Fibroblast of skin of left quadriceps (primary cell): Measurements from ENCODE around the gene CELF2.

ENCODE experiments used
- DNase-seq, 2 experiments: peaks; one replicate each; pipeline ENCODE4 v3.0.0-alpha.2; 2013; ENCODE audit warnings: low read depth in 2 of 2

Gene CELF2

DNA sequence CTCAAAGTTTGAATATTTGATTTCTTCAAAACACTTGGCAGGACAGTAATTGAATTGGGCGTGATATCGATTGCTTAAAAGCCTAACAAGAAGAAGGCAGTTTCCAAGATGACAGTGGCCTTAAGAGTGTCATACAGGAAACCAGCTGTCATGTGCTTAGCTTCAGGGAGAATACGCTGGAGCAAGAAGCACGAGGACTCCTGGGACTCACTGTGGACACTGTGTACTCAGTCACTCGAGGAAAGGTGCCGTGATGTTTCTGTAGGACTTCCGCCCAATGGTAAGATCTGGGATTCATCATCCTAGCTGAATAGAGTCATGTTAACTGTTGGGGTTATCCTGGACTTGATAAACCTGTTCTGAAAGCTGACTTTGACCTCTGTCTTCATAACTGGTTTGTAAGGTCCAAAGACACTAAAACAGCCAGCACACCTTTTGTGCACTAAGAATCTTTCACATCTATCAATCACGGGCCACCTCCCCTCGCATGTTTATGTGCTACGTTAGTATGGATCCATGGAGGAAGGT lies 113.5 kb downstream of the CELF2 start:
- DNase-seq: no peak

DNA sequence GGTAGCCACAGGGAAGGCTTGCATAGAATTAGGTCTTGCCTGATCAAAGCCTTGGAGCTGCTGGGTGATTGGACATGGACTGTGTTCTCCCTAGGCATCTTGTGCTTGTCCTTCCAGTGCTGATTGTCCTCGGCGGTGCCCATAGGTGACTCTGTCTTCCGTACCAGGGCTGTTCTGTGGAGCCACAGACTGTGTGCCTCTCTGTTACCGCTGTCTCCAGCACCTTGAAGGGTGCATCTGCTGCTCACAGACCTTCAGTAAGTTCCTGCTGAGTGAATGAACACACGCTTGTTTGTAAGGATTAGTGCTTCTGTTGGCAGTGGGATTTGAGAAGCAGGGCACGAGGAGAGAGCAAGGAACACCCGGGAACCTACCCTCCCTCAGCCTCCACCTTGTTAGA lies 116.7 kb downstream of the CELF2 start:
- DNase-seq: no peak

DNA sequence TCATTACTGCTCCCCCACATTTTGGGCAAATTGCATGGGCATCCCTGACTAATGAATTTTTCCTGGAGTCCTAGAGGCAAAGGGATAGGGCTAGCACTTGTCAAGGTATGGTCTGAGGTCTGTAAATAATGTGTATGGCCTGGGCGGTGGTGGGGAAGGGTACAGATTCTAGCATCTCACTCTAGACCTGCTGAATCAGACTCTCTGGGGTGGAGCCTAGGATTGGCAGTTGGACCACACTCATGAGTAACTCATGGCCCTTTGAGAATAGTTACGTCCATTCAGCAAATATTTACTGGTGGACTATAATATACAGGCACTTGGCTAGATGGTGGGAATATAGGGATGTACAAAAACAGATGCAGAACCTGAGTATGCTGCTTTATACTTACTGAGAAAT lies 118.0 kb downstream of the CELF2 start:
- DNase-seq: no peak

DNA sequence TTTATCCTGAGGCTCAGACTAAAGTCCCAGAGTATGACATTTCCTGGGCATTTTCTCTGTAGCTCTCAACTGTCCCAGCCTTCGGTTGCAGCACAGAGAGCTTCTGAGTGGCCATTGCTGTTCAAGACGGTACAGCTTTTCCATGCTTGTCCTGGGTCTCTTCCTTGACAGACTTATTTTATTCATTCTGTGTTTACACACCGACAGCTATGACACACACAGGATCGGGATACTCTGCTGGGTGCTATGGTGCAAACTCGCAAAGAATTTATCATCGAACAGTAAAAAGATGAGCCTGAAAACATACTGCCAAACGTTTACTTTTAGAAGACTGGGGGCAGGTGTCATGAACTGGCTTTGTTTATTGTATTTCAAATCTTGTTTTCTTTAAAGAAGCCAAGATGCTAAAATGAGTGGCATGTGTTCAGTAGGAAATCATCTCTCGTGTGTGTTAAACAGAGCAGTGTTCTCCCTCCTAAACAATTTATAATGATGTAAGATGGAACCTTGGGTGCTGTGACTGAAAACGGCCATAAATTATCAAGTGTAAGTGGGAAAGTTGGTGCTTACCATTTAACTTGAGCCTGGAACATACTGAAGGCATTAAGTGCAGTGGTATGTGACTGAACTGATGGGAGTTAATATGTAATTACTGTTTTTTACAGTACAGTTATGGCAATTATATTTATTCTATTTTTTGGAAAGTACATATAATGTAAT lies 120.8 kb downstream of the CELF2 start:
- no peak for DNase-seq

DNA sequence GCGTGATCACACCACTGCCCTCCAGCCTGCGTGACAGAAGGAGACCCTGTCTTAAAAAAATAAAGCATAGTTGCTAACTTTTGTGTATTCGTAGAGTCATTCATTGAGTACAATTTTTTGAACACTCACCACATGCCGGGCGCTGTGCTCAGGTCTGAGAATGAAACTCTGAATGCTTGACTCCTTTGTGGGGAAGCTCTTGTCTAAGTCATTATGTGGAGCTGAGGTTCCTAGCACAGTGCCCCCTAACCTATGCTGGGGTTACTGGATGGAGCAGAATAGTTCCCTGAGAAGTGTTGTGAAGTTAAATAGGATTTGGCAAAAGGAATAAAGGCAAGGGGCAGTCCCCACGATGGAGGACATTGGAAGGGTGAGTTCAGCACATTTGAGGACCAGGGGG lies 123.3 kb downstream of the CELF2 start:
- DNase-seq: no peak

DNA sequence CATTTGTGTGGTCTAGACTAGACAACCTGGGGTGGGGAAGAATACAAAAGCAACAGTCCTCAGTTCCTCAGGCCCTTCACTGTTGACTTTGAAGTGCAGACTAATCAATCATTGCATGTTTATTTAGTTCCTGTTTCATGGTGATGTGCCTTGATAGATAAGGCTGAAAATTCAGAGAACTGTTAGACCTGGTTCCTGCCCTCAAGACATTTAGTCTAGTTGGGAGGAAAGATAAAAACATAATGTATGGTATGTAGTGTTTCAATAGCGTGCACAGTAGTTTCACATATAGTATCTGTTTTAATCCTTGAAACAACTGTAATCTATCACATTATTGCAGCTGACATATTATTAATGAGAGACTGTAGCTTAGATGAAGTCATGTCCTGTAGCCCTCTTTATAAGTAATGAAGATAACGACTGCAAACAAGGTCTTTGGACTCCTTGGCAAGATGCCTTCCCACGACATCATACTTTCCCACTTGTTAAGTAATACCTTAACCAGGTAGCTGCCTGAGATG lies 124.0 kb downstream of the CELF2 start:
- DNase-seq: no peak

DNA sequence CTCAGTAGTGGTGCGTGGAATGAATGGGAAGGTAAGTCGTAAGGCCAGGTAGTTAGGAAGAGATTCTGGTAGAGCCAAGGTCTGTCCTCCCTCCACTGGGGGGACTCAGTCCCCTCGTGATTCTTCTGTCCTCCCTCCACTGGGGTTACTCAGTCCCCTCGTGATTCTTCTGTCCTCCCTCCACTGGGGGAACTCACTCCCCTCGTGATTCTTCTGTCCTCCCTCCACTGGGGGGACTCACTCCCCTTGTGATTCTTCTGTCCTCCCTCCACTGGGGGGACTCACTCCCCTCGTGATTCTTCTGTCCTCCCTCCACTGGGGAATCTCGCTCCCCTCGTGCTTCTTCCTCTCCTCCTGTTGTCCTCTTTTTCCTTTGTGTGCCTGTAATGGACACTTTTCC lies 125.1 kb downstream of the CELF2 start:
- DNase-seq: no peak

DNA sequence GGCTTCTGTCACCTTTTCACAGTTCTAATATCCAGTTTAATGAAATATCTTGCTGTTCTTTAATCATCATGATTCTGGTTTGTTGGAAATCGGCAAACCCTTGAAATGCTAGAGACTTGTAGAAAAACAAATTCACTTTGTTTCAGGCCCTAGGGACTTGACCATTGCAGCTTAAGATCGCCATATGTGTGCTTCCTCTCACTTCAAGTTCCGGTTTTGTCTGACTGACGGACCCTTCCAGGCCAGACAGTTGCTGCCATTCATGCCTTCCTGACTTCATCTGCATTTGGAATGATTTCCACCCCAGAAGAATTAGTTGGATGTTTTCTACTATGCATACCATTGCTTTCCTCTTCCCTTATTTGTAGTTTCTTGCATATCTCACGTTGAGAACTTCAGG lies 125.6 kb downstream of the CELF2 start:
- no peak for DNase-seq

DNA sequence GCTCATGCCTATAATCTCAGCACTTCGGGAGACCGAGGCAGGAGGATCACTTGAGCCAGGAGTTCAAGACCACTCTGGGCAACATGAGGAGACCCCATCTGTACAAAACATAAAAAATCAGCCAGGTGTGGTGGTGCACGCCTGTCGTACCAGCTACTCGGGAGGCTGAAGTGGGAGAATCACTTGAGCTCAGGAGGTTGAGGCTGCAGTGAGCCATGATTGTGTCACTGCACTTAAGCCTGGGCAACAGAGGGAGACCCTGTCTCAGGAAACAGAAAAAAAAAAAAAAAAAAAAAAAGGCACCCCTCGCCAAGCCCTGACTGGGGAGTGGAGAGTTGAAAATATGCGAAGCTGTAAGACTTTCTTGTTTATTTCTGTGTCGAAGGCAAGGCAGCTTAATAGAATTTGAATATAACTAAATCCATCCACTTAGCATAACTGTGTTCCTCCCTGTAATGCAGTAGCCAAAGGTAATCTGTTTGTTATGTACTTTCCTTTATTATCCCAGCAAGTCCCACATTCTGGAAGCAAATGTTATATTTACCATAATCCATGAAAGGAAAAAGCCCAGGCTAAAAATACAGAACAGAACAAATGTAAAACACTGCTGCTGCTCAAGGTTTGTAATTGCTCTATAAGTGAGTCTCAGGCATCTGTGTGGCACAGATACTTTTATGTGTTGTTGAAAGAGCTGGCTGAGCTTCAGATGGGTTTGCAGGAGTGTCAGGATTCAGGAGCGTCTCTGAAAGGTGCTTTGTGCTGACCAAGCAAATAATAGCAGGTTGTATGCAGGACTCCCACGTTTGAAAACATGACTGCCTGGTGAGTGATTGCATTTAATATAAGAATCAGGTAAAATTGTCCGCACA lies 127.2 kb downstream of the CELF2 start:
- DNase-seq: no peak

DNA sequence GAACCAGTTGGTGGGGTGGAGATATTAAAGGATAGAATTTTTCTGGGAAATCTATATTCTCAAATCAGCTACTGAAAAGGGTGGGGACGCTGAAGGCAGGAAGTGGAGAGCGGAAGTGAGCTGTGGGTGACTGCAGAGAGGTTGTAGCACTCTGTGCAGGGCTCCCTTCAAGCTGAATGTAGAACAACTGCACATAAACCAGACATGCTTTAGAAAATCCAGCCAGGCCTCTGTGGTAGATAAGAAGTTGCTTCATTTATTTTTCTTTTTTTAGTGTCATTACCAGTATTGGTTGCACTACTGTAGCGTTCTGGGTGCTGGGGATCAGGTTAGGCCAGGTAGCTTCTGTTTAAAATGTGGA lies 127.8 kb downstream of the CELF2 start:
- no peak for DNase-seq

DNA sequence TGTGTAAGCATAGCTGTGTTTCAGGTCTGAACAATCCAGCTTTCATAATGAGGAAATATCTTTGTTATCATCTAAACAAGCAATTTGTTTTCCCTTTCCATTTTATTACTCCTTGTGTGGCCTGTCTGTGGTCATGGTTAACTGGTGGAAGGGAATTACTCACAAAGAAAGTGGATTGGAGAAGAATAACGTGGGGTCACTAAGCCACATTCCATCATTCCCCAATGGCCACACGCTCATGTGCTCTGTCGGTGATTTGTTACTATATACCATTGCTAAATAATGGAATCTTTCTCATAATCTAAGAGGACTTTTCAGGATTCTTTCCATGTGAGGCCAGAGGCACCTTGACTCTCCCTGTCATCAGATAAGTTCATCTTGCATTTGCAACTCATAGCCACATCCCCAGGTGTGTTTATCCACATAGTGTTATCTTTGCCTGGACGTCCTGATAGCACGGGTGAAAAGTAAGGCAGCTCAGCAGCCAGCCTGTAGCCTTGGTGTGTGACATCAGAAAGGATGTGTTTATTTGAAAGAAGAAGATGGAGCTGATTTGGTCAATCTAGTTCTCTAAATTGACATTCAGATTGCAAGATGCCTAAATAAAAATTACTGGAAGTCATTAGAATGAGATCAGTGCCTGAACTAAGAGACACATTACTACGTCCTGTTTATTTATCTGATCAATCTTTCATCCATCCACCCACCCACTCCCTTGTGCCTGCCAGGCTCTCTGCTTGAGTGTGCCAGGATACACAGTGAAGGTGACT lies 128.9 kb downstream of the CELF2 start:
- no peak for DNase-seq

DNA sequence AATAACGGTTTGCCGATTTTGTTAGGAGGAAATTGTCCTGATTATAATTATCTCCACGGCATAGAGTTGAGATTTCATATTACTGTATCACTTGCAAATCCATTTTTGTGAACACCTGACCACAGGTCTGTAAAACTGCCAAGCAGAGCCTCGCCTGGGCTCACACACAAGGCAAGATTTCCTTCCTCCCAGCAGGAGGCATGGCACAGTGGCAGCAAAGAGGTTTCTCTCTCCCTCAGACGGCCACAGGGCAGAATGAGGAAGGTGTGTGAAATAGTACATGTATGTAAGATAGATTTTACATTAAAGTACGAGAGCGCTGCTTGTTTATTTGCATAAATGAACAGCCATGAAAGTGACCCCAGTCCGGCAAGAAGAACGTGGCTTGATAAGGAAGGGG lies 130.1 kb downstream of the CELF2 start:
- no peak for DNase-seq

DNA sequence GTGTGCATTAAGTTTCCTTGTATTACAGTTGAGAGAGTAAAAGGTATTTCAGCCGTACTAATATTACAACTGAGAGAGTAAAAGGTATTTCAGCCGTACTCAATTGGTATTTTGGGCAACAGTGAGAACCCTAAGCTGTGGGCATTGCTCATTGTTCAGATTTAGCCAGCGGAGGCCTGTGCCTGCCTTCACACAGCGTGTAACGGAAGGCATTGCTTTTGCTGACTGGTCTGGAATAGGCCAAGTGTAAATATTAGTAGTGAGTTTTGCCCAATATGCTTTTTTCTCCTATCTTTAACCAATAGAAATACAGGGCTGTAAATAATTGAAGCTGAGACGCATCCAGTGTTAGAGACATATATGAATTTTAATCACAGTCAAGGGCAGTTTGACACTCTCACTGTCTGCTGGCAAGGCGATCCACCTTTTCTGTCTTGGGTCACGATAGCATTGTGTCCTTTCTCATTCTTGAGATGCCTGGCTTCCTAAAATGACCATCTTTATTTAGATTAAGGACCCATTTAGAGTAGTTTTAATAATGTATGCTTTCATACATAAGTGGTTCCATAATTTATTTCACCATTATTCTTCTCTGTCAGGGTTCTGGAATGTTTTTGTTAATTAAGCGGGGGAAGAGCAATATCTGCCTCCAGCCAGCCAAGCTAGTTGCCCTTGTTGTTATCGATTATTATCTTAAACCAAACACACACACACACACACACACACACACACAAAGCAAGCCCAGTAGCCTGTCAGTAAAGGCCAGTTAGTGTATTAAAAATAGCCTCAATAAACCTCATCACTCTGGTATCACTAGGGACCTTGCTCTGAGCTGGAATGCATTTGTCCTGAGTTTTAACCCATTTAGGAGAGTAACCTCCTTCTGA lies 130.7 kb downstream of the CELF2 start:
- no peak for DNase-seq

DNA sequence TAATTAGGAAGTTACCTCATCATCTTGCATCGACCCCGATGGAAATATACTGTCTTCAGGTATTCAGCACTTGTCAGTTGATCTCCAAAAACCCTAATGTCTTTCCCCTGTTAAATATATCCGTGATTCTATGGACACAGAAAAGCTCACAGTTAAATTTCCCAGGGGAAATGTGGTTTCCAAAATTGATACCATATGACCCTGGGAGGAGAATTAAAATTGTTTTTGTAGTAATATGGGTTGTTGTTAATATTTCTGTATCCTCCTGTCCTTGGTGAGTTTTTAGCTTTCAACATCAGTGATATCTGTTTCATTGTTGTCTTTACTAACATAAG lies 132.1 kb downstream of the CELF2 start:
- no peak for DNase-seq

DNA sequence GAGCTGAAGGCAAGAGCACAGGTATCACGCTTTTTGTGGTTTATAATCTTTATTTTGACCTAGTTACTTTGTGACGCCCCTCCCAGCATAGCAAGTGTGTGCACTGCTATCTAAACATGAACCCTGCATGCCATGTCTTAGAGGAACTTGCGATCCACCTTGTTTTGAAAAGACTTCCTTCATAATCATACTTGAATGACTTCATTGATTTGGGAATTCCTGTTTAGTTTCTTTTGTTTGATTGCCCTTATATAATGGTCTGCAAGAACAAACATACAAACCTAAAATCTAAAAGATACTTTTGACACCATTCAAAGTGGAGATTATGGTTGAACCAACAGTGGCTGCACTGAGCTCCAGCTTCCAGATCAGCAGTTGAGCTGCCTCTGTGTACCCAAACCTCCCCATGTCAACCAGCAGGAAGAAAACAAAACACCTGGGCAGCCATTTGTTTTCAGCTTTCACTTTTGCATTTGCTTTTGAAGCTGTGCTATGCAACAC lies 132.6 kb downstream of the CELF2 start:
- DNase-seq: no peak

DNA sequence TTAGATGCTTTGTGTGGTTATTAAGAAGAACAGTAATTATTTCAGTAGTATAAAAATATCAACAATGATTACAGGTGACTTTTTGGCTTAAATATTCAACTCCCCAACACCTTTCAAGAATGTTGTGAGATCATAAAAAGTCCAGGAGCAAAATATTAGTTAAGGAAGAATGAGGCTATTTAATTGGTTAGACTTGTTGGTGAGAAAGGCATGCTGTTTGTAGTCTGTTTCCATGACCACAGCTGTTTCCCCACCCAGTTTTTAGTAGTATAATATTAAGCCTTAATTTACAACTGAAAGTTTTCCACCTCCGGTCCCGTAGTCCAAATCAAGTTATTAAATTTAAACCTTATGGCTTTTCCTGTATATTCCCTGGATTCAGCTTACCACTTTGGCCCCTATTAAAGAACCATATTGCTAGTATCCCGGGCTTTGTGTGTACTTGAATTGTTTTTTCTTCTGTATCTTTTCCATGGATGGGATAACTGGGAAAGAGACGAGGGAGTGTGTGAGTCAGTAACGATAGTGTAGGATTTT lies 133.3 kb downstream of the CELF2 start:
- no peak for DNase-seq

DNA sequence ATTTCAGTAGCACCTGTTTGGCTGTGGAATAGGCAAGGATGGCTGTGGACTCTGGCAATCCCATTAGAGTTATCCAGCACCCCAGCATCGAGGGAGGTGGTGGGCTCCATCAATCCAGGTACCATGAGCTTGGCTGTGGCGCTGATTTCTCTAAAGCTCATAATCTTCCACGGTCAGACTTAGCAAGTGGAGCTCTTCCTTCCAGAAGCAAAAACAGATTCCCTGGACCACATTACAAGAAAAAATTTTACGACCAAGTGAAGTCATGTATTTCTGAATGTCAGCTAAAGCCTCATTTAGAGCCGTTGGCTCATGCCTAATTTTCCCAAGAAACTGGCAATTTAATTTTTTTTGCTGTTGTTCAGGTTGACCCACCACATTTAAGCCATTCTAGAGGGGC lies 135.1 kb downstream of the CELF2 start:
- no peak for DNase-seq

DNA sequence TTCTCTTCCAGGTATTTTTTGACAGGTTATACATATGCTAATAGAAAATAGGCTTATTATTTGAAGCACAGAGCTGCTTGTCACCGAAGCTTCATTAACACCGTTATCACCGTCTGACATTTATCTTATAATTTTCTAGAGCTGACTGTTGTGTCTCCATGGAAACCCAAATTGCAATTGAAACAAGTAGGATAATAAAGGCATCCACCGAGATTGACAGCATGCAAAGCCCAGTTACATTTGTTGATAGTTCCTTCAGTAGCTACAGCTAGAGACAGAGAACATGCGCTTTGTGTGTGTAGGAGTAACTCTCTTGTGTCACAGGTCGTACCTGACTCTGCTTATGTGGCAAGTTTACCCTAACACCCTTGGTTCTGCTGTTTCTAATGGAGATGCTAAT lies 135.6 kb downstream of the CELF2 start:
- DNase-seq: no peak

DNA sequence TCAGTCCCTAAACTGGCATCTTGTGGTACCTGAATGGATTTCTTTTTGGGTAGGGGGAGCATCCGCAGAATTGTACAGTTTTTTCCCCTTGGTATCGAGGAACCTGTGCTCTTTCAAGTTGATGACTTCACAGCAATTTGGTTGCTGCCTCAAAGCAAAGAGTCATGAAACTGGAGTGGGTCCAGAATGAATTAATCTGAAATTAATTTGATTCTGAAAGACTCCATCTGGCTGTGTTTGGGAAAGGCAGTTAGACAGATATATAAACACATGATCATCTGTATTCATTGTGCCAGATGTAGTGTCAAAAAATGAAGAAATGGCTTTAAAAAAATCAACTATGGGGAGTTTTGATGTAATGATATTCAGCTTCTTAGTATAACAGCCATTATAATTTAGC lies 136.1 kb downstream of the CELF2 start:
- no peak for DNase-seq

DNA sequence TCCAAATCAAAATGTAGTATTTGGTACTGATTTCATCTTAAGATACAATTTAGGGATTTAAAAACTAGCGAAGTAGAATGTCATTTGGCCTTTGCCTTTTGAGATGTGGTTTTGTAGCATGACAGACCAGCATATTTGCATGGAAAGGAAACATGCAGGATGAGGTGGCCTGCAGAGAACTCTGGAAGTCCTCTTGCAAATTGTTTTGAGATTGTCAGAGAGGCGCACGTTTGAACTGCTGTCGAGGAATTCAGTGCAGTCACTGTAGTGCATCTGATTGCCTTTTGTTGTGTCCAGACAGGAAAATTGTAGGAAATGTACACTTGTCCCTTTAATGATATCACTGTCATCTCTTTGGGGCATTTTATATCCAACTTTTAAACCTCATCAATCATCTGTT lies 136.7 kb downstream of the CELF2 start:
- DNase-seq: no peak
